GM12878 (cell line): ENCODE results near the gene ABI2. TPM values are rescaled to one million over a fixed set of nuclear protein-coding genes. Genes with fewer than 3 reads are reported as not detected.

Experiments
- ATAC-seq: fragments of 200-7000 bp; cut with Tn5 transposase; 3 replicates; pipeline ENCODE4 v1.9.1; 2020; ENCODE audit warnings: mild to moderate bottlenecking, moderate library complexity
- BruUV-seq: library from RNA; stranded (reverse); fragments of 400-500 nt; replicated peaks from 2 replicates; lab custom pipeline; 2021; lab: Mats Ljungman, UMichigan
- CTCF ChIA-PET: fragments of 300-600 bp; sonication (Branson Sonifier 250); formaldehyde crosslinking; extraction: SDS; loops from one replicate; lab custom pipeline; 2021; ENCODE audit warnings: inconsistent platforms; lab: Yijun Ruan, JAX
- POLR2A ChIA-PET: fragments of 350-600 bp; formaldehyde crosslinking; extraction: SDS; loops from one replicate; lab custom pipeline; 2021; ENCODE audit warnings: inconsistent platforms; lab: Charles Lee
- RAD21 ChIA-PET: fragments of 300-600 bp; sonication (Branson Sonifier 250); formaldehyde crosslinking; loops from one replicate; lab custom pipeline; 2023; ENCODE audit warnings: antibody characterized with exemption; ENCODE audit not compliant: unreplicated experiment; lab: Charles Lee
- SMC1A ChIA-PET: fragments of 300-600 bp; sonication (Branson Sonifier 250); formaldehyde crosslinking; loops from one replicate; lab custom pipeline; 2023; ENCODE audit not compliant: unreplicated experiment, uncharacterized antibody; lab: Charles Lee
- DNase-seq: peaks from one replicate; pipeline ENCODE4 v3.0.0-alpha.2; 2011; ENCODE audit warnings: low read depth, low spot score
- FAIRE-seq: peaks from 3 replicates; lab custom pipeline; 2011; peaks lifted over from hg19 to GRCh38; lab: Jason Lieb, UNC
- H2AFZ ChIP-seq: 2 replicates; pipeline ENCODE4 v1.6.0; 2011; ENCODE audit warnings: low read depth, low read length, control low read depth; ENCODE audit not compliant: control insufficient read depth
- H3K27ac ChIP-seq: 2 replicates; pipeline ENCODE4 v1.5.1; 2011; ENCODE audit warnings: control low read depth; ENCODE audit not compliant: control insufficient read depth, insufficient read depth
- H3K27me3 ChIP-seq, 2 experiments: replicated peaks in 1 of 2; 2 replicates each; pipeline versions ENCODE4 v1.6.0 to v1.6.1; 2011; ENCODE audit warnings: low read length in 1 of 2; ENCODE audit not compliant: control insufficient read depth in 2 of 2, insufficient read depth in 2 of 2
- H3K36me3 ChIP-seq, 2 experiments: 2 replicates each; pipeline ENCODE4 v1.5.1; 2011; ENCODE audit warnings: low read length in 1 of 2; ENCODE audit not compliant: control insufficient read depth in 2 of 2, insufficient read depth in 2 of 2
- H3K4me1 ChIP-seq: 2 replicates; pipeline ENCODE4 v1.6.1; 2011; ENCODE audit warnings: mild to moderate bottlenecking, low read length, moderate library complexity, mixed read lengths; ENCODE audit not compliant: control insufficient read depth, insufficient read depth
- H3K4me2 ChIP-seq: 2 replicates; pipeline ENCODE4 v1.6.0; 2011; ENCODE audit warnings: control low read depth; ENCODE audit not compliant: control insufficient read depth, insufficient read depth
- H3K4me3 ChIP-seq: fragments of 200-600 bp; sonication (generic); 2 replicates; pipeline ENCODE4 v1.5.1; 2016
- H3K79me2 ChIP-seq: 2 replicates; pipeline ENCODE4 v1.6.0; 2011; ENCODE audit warnings: low read length; ENCODE audit not compliant: control insufficient read depth, insufficient read depth
- H3K9ac ChIP-seq: 2 replicates; pipeline ENCODE4 v1.8.0; 2011; ENCODE audit warnings: low read length, control low read depth, mixed read lengths; ENCODE audit not compliant: control insufficient read depth, insufficient read depth
- H3K9me3 ChIP-seq: replicated peaks from 3 replicates; pipeline ENCODE4 v1.5.1; 2011; ENCODE audit warnings: mild to moderate bottlenecking, low read length; ENCODE audit not compliant: control insufficient read depth, insufficient read depth
- H4K20me1 ChIP-seq: 2 replicates; pipeline ENCODE4 v1.6.0; 2011; ENCODE audit not compliant: control insufficient read depth, insufficient read depth
- CREM ChIP-seq: IDR thresholded peaks from 2 replicates; pipeline ENCODE4 v1.6.1; 2014; ENCODE audit warnings: antibody characterized with exemption, low read depth
- IRF5 ChIP-seq: fragments of 450-650 bp; IDR thresholded peaks from 2 replicates; pipeline ENCODE4 v1.6.1; 2017; ENCODE audit warnings: borderline replicate concordance
- JUND ChIP-seq: IDR thresholded peaks from 2 replicates; pipeline ENCODE4 v1.6.1; 2012; ENCODE audit warnings: low read depth, mild to moderate bottlenecking, low read length, improper control_type of control experiment, moderate library complexity
- KDM1A ChIP-seq: fragments of 200-600 bp; sonication (generic); IDR thresholded peaks from 2 replicates; pipeline ENCODE4 v1.6.1; 2016; ENCODE audit warnings: borderline replicate concordance
- MEF2B ChIP-seq: fragments of 450-650 bp; IDR thresholded peaks from 2 replicates; pipeline ENCODE4 v1.6.1; 2018; ENCODE audit warnings: mild to moderate bottlenecking, moderate library complexity; ENCODE audit not compliant: partially characterized antibody, poor library complexity, severe bottlenecking
- POU2F2 ChIP-seq: IDR thresholded peaks from 3 replicates; pipeline ENCODE4 v1.6.1; 2011; ENCODE audit warnings: low read depth, mild to moderate bottlenecking, low read length, borderline replicate concordance
- SREBF1 ChIP-seq: IDR thresholded peaks from 2 replicates; pipeline ENCODE4 v1.6.1; 2012; ENCODE audit warnings: mild to moderate bottlenecking, low read length
- SREBF2 ChIP-seq: IDR thresholded peaks from 2 replicates; pipeline ENCODE4 v1.6.1; 2012; ENCODE audit warnings: mild to moderate bottlenecking, low read length
- TARDBP ChIP-seq: IDR thresholded peaks from 2 replicates; pipeline ENCODE4 v1.6.1; 2016; ENCODE audit warnings: borderline replicate concordance
- WGBS: methylation state at CpG from one replicate; pipeline ENCODE4 v1.1.6; 2016; ENCODE audit warnings: low lambda C conversion rate; ENCODE audit not compliant: insufficient replicate concordance, insufficient coverage; ENCODE audit errors: missing lambda C conversion rate; 5-methylcytosine and 5-hydroxymethylcytosine counted together
- in situ Hi-C: fragments of 300-500 bp; cut with MboI; formaldehyde crosslinking; loops from 9 replicates; pipeline ENCODE4 v1.14.3; 2018; ENCODE audit warnings: mixed read lengths
- intact Hi-C: fragments of 100-400 bp; cut with micrococcal nuclease; formaldehyde crosslinking; loops from one replicate; pipeline ENCODE4 v1.14.2; 2022; ENCODE audit not compliant: unreplicated experiment
- polyA plus RNA-seq, 11 experiments: library from polyadenylated mRNA; depleted of rRNA in 4 of 11; unstranded in 6 of 11; stranded (reverse) in 5 of 11; fragments of >200 nt; fragmentation: Nextera tagmentation in 4 of 11; fragmentation: Illumina TruSeq in 1 of 11; extraction: Ambion mirVana in 4 of 11; extraction: Trizol in 1 of 11; gene quantifications; 1 replicate in 1 of 11; 2 replicates in 10 of 11; pipeline versions ENCODE4 v1.2.1 to v1.2.3, GENCODE V29; 2011 to 2016; ENCODE audit warnings: inconsistent platforms in 2 of 11, missing spikeins in 2 of 11, low read depth in 1 of 11
- total RNA-seq, 4 experiments: library from RNA; depleted of rRNA in 3 of 4; stranded (reverse); fragments of >200 nt in 3 of 4; fragmentation: Illumina TruSeq in 1 of 4; extraction: Trizol in 1 of 4; gene quantifications; 2 replicates each; pipeline versions ENCODE4 v1.2.1 to v1.2.3, GENCODE V29; 2013 to 2021

Gene ABI2
- total and polyA plus RNA-seq, 10 of the 15 experiments (the other 5 are each of a cell fraction or from before 2014, with no cell fraction given) = 8.9 to 44.5 (median 30.3) TPM

- TF ChIP-seq SREBF1 (no peak), MEF2B (no peak)
Measured at GRCh38 chr2:203436496-203436895, 108.3 kb downstream of the ABI2 start (continued).

- Histone ChIP-seq H3K4me1 (no peaks in the 10 kb centered on the region), H3K27ac (no peak overlapping the region)
- no TSS peak for BruUV-seq
- ChIA-PET POLR2A (no interaction called here), RAD21 (no interaction called here)
- WGBS = 100% methylated on average over 4 of the region's 4 CpGs
- in situ Hi-C loops = no loop called here
- no peak for FAIRE-seq
- TF ChIP-seq IRF5 (no peak), KDM1A (no peak), JUND (no peak), POU2F2 (no peak), CREM (no peak), SREBF2 (no peak), TARDBP (no peak)
- TF ChIP-seq, all 136 proteins: peak for 0
- Histone ChIP-seq H4K20me1 (no peaks in the 10 kb centered on the region), H3K36me3 (no peaks in the 10 kb centered on the region), H3K4me3 (no peak overlapping the region), H3K79me2 (no peaks in the 10 kb centered on the region), H3K9ac (no peak overlapping the region), H3K9me3 (no peaks in the 10 kb centered on the region), H3K27me3 (no peaks in the 10 kb centered on the region), H2AFZ (no peak overlapping the region), H3K4me2 (no peak overlapping the region)
- ChIA-PET SMC1A (interaction anchor here (1.4 kb wide), 1 partner anchor 9 kb away, joined by 4 read pairs; no protein-coding TSS in a partner anchor), CTCF (no interaction called here)
- intact Hi-C loops = no loop called here
- no peak for DNase-seq
- ATAC-seq = no peak
Measured at GRCh38 chr2:203437511-203437910, 109.3 kb downstream of the ABI2 start.
